GM12878 (cell line): ENCODE results near the gene GAPT. TPM values are rescaled to one million over a fixed set of nuclear protein-coding genes. Genes with fewer than 3 reads are reported as not detected.
A peak's percentile ranks its signal among the peaks of the same experiment; 100 is the strongest.

Source experiments
- ATAC-seq: fragments of 200-7000 bp; cut with Tn5 transposase; 3 replicates; pipeline ENCODE4 v1.9.1; 2020; ENCODE audit warnings: mild to moderate bottlenecking, moderate library complexity
- BruUV-seq: library from RNA; stranded (reverse); fragments of 400-500 nt; replicated peaks from 2 replicates; lab custom pipeline; 2021; lab: Mats Ljungman, UMichigan
- CTCF ChIA-PET: fragments of 300-600 bp; sonication (Branson Sonifier 250); formaldehyde crosslinking; extraction: SDS; loops from one replicate; lab custom pipeline; 2021; ENCODE audit warnings: inconsistent platforms; lab: Yijun Ruan, JAX
- POLR2A ChIA-PET: fragments of 350-600 bp; formaldehyde crosslinking; extraction: SDS; loops from one replicate; lab custom pipeline; 2021; ENCODE audit warnings: inconsistent platforms; lab: Charles Lee
- RAD21 ChIA-PET: fragments of 300-600 bp; sonication (Branson Sonifier 250); formaldehyde crosslinking; loops from one replicate; lab custom pipeline; 2023; ENCODE audit warnings: antibody characterized with exemption; ENCODE audit not compliant: unreplicated experiment; lab: Charles Lee
- SMC1A ChIA-PET: fragments of 300-600 bp; sonication (Branson Sonifier 250); formaldehyde crosslinking; loops from one replicate; lab custom pipeline; 2023; ENCODE audit not compliant: unreplicated experiment, uncharacterized antibody; lab: Charles Lee
- DNase-seq: peaks from one replicate; pipeline ENCODE4 v3.0.0-alpha.2; 2011; ENCODE audit warnings: low read depth, low spot score
- FAIRE-seq: peaks from 3 replicates; lab custom pipeline; 2011; peaks lifted over from hg19 to GRCh38; lab: Jason Lieb, UNC
- H2AFZ ChIP-seq: 2 replicates; pipeline ENCODE4 v1.6.0; 2011; ENCODE audit warnings: low read depth, low read length, control low read depth; ENCODE audit not compliant: control insufficient read depth
- H3K27ac ChIP-seq: 2 replicates; pipeline ENCODE4 v1.5.1; 2011; ENCODE audit warnings: control low read depth; ENCODE audit not compliant: control insufficient read depth, insufficient read depth
- H3K27me3 ChIP-seq, 2 experiments: replicated peaks in 1 of 2; 2 replicates each; pipeline versions ENCODE4 v1.6.0 to v1.6.1; 2011; ENCODE audit warnings: low read length in 1 of 2; ENCODE audit not compliant: control insufficient read depth in 2 of 2, insufficient read depth in 2 of 2
- H3K36me3 ChIP-seq, 2 experiments: 2 replicates each; pipeline ENCODE4 v1.5.1; 2011; ENCODE audit warnings: low read length in 1 of 2; ENCODE audit not compliant: control insufficient read depth in 2 of 2, insufficient read depth in 2 of 2
- H3K4me1 ChIP-seq: 2 replicates; pipeline ENCODE4 v1.6.1; 2011; ENCODE audit warnings: mild to moderate bottlenecking, low read length, moderate library complexity, mixed read lengths; ENCODE audit not compliant: control insufficient read depth, insufficient read depth
- H3K4me2 ChIP-seq: 2 replicates; pipeline ENCODE4 v1.6.0; 2011; ENCODE audit warnings: control low read depth; ENCODE audit not compliant: control insufficient read depth, insufficient read depth
- H3K4me3 ChIP-seq: fragments of 200-600 bp; sonication (generic); 2 replicates; pipeline ENCODE4 v1.5.1; 2016
- H3K79me2 ChIP-seq: 2 replicates; pipeline ENCODE4 v1.6.0; 2011; ENCODE audit warnings: low read length; ENCODE audit not compliant: control insufficient read depth, insufficient read depth
- H3K9ac ChIP-seq: 2 replicates; pipeline ENCODE4 v1.8.0; 2011; ENCODE audit warnings: low read length, control low read depth, mixed read lengths; ENCODE audit not compliant: control insufficient read depth, insufficient read depth
- H3K9me3 ChIP-seq: replicated peaks from 3 replicates; pipeline ENCODE4 v1.5.1; 2011; ENCODE audit warnings: mild to moderate bottlenecking, low read length; ENCODE audit not compliant: control insufficient read depth, insufficient read depth
- H4K20me1 ChIP-seq: 2 replicates; pipeline ENCODE4 v1.6.0; 2011; ENCODE audit not compliant: control insufficient read depth, insufficient read depth
- JUND ChIP-seq: IDR thresholded peaks from 2 replicates; pipeline ENCODE4 v1.6.1; 2012; ENCODE audit warnings: low read depth, mild to moderate bottlenecking, low read length, improper control_type of control experiment, moderate library complexity
- LARP7 ChIP-seq: fragments of 450-650 bp; IDR thresholded peaks from 2 replicates; pipeline ENCODE4 v1.6.1; 2017; ENCODE audit warnings: mild to moderate bottlenecking
- MEF2B ChIP-seq: fragments of 450-650 bp; IDR thresholded peaks from 2 replicates; pipeline ENCODE4 v1.6.1; 2018; ENCODE audit warnings: mild to moderate bottlenecking, moderate library complexity; ENCODE audit not compliant: partially characterized antibody, poor library complexity, severe bottlenecking
- MTA3 ChIP-seq: IDR thresholded peaks from 2 replicates; pipeline ENCODE4 v1.6.1; 2012; ENCODE audit warnings: low read length, inconsistent platforms, borderline replicate concordance
- SMAD5 ChIP-seq: IDR thresholded peaks from 2 replicates; pipeline ENCODE4 v1.6.1; 2016; ENCODE audit warnings: antibody characterized with exemption, low read depth
- STAT1 ChIP-seq: fragments of 450-650 bp; conservative IDR thresholded peaks from 2 replicates; pipeline ENCODE4 v1.6.1; 2014; ENCODE audit warnings: antibody characterized with exemption, mild to moderate bottlenecking
- TAF1 ChIP-seq: IDR thresholded peaks from 2 replicates; pipeline ENCODE4 v1.6.1; 2011; ENCODE audit warnings: mild to moderate bottlenecking, low read depth, low read length, borderline replicate concordance
- TBL1XR1 ChIP-seq: IDR thresholded peaks from 2 replicates; pipeline ENCODE4 v1.6.1; 2012; ENCODE audit warnings: low read depth, low read length, improper control_type of control experiment
- ZNF274 ChIP-seq: IDR thresholded peaks from one replicate; pipeline ENCODE4 v1.8.0; 2011; ENCODE audit not compliant: insufficient read length, insufficient read depth
- ZNF592 ChIP-seq: fragments of 450-650 bp; IDR thresholded peaks from 2 replicates; pipeline ENCODE4 v1.6.1; 2017; ENCODE audit warnings: mild to moderate bottlenecking, moderate library complexity
- WGBS: methylation state at CpG from one replicate; pipeline ENCODE4 v1.1.6; 2016; ENCODE audit warnings: low lambda C conversion rate; ENCODE audit not compliant: insufficient replicate concordance, insufficient coverage; ENCODE audit errors: missing lambda C conversion rate; 5-methylcytosine and 5-hydroxymethylcytosine counted together
- in situ Hi-C: fragments of 300-500 bp; cut with MboI; formaldehyde crosslinking; loops from 9 replicates; pipeline ENCODE4 v1.14.3; 2018; ENCODE audit warnings: mixed read lengths
- intact Hi-C: fragments of 100-400 bp; cut with micrococcal nuclease; formaldehyde crosslinking; loops from one replicate; pipeline ENCODE4 v1.14.2; 2022; ENCODE audit not compliant: unreplicated experiment
- polyA plus RNA-seq, 11 experiments: library from polyadenylated mRNA; depleted of rRNA in 4 of 11; unstranded in 6 of 11; stranded (reverse) in 5 of 11; fragments of >200 nt; fragmentation: Nextera tagmentation in 4 of 11; fragmentation: Illumina TruSeq in 1 of 11; extraction: Ambion mirVana in 4 of 11; extraction: Trizol in 1 of 11; gene quantifications; 1 replicate in 1 of 11; 2 replicates in 10 of 11; pipeline versions ENCODE4 v1.2.1 to v1.2.3, GENCODE V29; 2011 to 2016; ENCODE audit warnings: inconsistent platforms in 2 of 11, missing spikeins in 2 of 11, low read depth in 1 of 11
- total RNA-seq, 4 experiments: library from RNA; depleted of rRNA in 3 of 4; stranded (reverse); fragments of >200 nt in 3 of 4; fragmentation: Illumina TruSeq in 1 of 4; extraction: Trizol in 1 of 4; gene quantifications; 2 replicates each; pipeline versions ENCODE4 v1.2.1 to v1.2.3, GENCODE V29; 2013 to 2021
- TF ChIP-seq, protein P1 (sequence below): fragments of 450-650 bp; IDR thresholded peaks from 2 replicates; pipeline ENCODE4 v1.6.1; 2017; ENCODE audit warnings: mild to moderate bottlenecking, moderate library complexity
- TF ChIP-seq, protein P2 (sequence below): IDR thresholded peaks from 2 replicates; pipeline ENCODE4 v1.6.1; 2011; ENCODE audit warnings: low read depth, mild to moderate bottlenecking, low read length, moderate library complexity, borderline replicate concordance; ENCODE audit errors: extremely low read depth

The GAPT gene
- total and polyA plus RNA-seq, 10 of the 15 experiments (the other 5 are each of a cell fraction or from before 2014, with no cell fraction given), result 0.15 to 0.96 (median 0.57) TPM; not detected in 2

- no peaks in the 10 kb centered on the region for H4K20me1 ChIP-seq
- in situ Hi-C loops (loop anchor here (25.0 kb wide), 2 partner anchors 805 to 1555 kb away; partner anchors contain the start of gene SETD9), intact Hi-C loops (loop anchor here (10.0 kb wide), 2 partner anchors 58 to 1562 kb away; partner anchors contain the start of gene SETD9)
- no peaks in the 10 kb centered on the region for H3K36me3 ChIP-seq
- ATAC-seq, result peak; percentile 97
- DNase-seq, result no peak
- no peak overlapping the region for H3K9ac ChIP-seq
- SMC1A ChIA-PET, result interaction anchor here (1.7 to 2.5 kb wide), 2 partner anchors 10 to 383 kb away, joined by 4 to 9 read pairs; no protein-coding TSS in a partner anchor
- no peaks in the 10 kb centered on the region for H3K27me3 ChIP-seq
- POLR2A ChIA-PET, result no interaction called here
- H2AFZ ChIP-seq, result no peak overlapping the region
- H3K9me3 ChIP-seq, result no peaks in the 10 kb centered on the region
- no peak for TF ChIP-seq TBL1XR1
- TF ChIP-seq MEF2B, result no peak
- TF ChIP-seq MTA3, result no peak
- TF ChIP-seq, protein P1, sequence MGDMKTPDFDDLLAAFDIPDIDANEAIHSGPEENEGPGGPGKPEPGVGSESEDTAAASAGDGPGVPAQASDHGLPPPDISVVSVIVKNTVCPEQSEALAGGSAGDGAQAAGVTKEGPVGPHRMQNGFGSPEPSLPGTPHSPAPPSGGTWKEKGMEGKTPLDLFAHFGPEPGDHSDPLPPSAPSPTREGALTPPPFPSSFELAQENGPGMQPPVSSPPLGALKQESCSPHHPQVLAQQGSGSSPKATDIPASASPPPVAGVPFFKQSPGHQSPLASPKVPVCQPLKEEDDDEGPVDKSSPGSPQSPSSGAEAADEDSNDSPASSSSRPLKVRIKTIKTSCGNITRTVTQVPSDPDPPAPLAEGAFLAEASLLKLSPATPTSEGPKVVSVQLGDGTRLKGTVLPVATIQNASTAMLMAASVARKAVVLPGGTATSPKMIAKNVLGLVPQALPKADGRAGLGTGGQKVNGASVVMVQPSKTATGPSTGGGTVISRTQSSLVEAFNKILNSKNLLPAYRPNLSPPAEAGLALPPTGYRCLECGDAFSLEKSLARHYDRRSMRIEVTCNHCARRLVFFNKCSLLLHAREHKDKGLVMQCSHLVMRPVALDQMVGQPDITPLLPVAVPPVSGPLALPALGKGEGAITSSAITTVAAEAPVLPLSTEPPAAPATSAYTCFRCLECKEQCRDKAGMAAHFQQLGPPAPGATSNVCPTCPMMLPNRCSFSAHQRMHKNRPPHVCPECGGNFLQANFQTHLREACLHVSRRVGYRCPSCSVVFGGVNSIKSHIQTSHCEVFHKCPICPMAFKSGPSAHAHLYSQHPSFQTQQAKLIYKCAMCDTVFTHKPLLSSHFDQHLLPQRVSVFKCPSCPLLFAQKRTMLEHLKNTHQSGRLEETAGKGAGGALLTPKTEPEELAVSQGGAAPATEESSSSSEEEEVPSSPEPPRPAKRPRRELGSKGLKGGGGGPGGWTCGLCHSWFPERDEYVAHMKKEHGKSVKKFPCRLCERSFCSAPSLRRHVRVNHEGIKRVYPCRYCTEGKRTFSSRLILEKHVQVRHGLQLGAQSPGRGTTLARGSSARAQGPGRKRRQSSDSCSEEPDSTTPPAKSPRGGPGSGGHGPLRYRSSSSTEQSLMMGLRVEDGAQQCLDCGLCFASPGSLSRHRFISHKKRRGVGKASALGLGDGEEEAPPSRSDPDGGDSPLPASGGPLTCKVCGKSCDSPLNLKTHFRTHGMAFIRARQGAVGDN, result no peak
- no peak for TF ChIP-seq TAF1
- TF ChIP-seq, protein P2, sequence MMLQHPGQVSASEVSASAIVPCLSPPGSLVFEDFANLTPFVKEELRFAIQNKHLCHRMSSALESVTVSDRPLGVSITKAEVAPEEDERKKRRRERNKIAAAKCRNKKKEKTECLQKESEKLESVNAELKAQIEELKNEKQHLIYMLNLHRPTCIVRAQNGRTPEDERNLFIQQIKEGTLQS, result no peak
- no peak for TF ChIP-seq ZNF274
- TF ChIP-seq JUND, result no peak
- TF ChIP-seq ZNF592, result no peak
- TF ChIP-seq STAT1, result no peak
- no peak for TF ChIP-seq SMAD5
- TF ChIP-seq LARP7, result no peak
- FAIRE-seq, result peak; percentile 78
- 54% methylated on average over 4 of the region's 4 CpGs for WGBS
- H3K79me2 ChIP-seq, result no peaks in the 10 kb centered on the region
- no peak overlapping the region for H3K4me3 ChIP-seq
- peaks cover 3% of the 10 kb centered on the region; the same call in 1 of the 2 replicates for H3K4me1 ChIP-seq
- BruUV-seq, result no TSS peak
- no peak overlapping the region for H3K27ac ChIP-seq
- RAD21 ChIA-PET, result interaction anchor here (0.7 to 1.5 kb wide), 4 partner anchors 11 to 1169 kb away, joined by 3 to 4 read pairs (median 4); no protein-coding TSS in a partner anchor
- H3K4me2 ChIP-seq, result no peak overlapping the region
- CTCF ChIA-PET, result interaction anchor here (0.8 to 2.2 kb wide), 4 partner anchors 383 to 687 kb away, joined by 3 to 13 read pairs (median 3); no protein-coding TSS in a partner anchor
These were observed 24.3 kb upstream of the GAPT start for GRCh38 chr5:58466939-58467338.
